A549 (cell line): ENCODE results near the gene LARGE2.

ENCODE experiments used
- BHLHE40 ChIP-seq: IDR thresholded peaks from 2 replicates; pipeline ENCODE4 v1.6.1; 2012; ENCODE audit warnings: low read depth, low read length, inconsistent platforms
- ELK1 ChIP-seq: fragments of 150-350 bp; IDR thresholded peaks from 2 replicates; pipeline ENCODE4 v1.6.1; 2014; ENCODE audit warnings: low read depth, mild to moderate bottlenecking, low read length
- MAZ ChIP-seq: fragments of 150-350 bp; IDR thresholded peaks from 2 replicates; pipeline ENCODE4 v1.6.1; 2014; ENCODE audit warnings: antibody characterized with exemption, low read depth, low read length, borderline replicate concordance
- POLR2A ChIP-seq: IDR thresholded peaks from 2 replicates; pipeline ENCODE4 v1.6.1; 2012; ENCODE audit warnings: mild to moderate bottlenecking, low read length
- TFCP2L1 ChIP-seq: fragments of 250-450 bp; sonication (Bioruptor Pico); IDR thresholded peaks from 2 replicates; pipeline ENCODE4 v1.5.0; 2021; ENCODE audit warnings: mild to moderate bottlenecking
- TP53 ChIP-seq: fragments of 250-450 bp; sonication (Bioruptor Pico); IDR thresholded peaks from 2 replicates; pipeline ENCODE4 v1.5.0; 2021; ENCODE audit warnings: mild to moderate bottlenecking, moderate library complexity
- ZFP36 ChIP-seq: fragments of 450-650 bp; IDR thresholded peaks from 2 replicates; pipeline ENCODE4 v1.6.1; 2014; ENCODE audit warnings: borderline replicate concordance; ENCODE audit not compliant: partially characterized antibody
- TF ChIP-seq, protein P1 (sequence below): fragments of >200 bp; sonication (Bioruptor Twin); formaldehyde crosslinking; IDR thresholded peaks from 3 replicates; pipeline ENCODE4 v1.5.1; 2016

DNA sequence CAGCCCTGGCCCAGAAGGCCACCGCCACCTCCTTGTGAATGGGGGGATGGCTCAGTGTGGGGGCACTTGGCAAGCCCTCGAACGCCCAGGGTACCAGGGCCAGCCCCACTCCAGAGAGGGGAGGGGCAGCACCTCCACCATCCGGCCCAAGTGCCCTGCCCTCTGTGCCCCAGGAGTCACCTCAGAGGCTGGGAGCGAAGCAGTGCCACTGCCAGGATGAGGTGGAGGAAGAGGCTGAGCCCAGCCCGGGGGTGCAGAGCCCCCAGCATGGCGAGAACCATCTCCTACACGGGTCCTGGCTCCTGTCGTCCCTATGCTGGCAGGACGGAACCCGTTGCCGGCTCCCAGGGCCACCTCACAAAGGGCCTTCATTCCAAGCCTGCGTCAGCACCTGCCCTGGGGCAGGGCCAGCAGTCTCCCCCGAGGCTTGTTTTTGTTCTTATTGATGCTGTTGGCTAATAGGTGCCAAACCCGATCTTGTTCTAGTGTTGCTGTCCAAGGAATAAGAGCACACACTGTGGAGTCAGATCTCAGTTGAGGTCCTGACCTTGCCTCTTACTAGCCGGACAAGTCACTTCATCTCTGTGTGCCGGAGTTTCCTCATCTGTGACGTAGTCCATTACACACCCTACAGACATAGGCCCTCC lies 15.4 kb upstream of the LARGE2 start, which contains the start of gene FREY1:
- TF ChIP-seq, protein P1, sequence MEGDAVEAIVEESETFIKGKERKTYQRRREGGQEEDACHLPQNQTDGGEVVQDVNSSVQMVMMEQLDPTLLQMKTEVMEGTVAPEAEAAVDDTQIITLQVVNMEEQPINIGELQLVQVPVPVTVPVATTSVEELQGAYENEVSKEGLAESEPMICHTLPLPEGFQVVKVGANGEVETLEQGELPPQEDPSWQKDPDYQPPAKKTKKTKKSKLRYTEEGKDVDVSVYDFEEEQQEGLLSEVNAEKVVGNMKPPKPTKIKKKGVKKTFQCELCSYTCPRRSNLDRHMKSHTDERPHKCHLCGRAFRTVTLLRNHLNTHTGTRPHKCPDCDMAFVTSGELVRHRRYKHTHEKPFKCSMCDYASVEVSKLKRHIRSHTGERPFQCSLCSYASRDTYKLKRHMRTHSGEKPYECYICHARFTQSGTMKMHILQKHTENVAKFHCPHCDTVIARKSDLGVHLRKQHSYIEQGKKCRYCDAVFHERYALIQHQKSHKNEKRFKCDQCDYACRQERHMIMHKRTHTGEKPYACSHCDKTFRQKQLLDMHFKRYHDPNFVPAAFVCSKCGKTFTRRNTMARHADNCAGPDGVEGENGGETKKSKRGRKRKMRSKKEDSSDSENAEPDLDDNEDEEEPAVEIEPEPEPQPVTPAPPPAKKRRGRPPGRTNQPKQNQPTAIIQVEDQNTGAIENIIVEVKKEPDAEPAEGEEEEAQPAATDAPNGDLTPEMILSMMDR = no peak
- TF ChIP-seq ELK1 = no peak
- TF ChIP-seq ZFP36 = no peak
- no peak for TF ChIP-seq TFCP2L1
- no peak for TF ChIP-seq TP53 (CRISPR knock-in tag)
- TF ChIP-seq MAZ = no peak
- no peak for TF ChIP-seq BHLHE40
- no peak for TF ChIP-seq POLR2A
